ENCODE results near the gene POFUT2. TPM values are rescaled to one million over a fixed set of nuclear protein-coding genes. Genes with fewer than 3 reads are reported as not detected.

POFUT2 gene
- polyA plus RNA-seq, 1 experiment: 38.5 TPM

DNA sequence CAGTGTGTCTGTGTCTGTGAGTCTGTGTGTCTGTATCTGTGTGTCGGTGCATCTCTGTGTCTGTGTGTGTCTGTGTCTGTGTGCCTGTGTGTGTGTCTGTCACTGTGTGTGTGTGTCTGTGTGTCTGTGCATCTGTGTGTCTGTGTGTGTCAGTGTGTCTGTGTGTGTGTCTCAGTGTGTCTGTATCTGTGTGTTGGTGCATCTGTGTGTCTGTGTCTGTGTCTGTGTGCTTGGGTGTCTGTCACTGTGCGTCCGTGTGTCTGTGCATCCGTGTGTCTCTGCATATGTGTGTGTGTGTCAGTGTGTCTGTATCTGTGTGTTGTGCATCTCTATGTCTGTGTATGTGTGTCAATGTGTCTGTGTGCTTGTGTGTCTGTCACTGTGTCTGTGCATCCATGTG, 44.7 kb upstream of the POFUT2 start:
- TF ChIP-seq, protein P1, sequence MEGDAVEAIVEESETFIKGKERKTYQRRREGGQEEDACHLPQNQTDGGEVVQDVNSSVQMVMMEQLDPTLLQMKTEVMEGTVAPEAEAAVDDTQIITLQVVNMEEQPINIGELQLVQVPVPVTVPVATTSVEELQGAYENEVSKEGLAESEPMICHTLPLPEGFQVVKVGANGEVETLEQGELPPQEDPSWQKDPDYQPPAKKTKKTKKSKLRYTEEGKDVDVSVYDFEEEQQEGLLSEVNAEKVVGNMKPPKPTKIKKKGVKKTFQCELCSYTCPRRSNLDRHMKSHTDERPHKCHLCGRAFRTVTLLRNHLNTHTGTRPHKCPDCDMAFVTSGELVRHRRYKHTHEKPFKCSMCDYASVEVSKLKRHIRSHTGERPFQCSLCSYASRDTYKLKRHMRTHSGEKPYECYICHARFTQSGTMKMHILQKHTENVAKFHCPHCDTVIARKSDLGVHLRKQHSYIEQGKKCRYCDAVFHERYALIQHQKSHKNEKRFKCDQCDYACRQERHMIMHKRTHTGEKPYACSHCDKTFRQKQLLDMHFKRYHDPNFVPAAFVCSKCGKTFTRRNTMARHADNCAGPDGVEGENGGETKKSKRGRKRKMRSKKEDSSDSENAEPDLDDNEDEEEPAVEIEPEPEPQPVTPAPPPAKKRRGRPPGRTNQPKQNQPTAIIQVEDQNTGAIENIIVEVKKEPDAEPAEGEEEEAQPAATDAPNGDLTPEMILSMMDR (IDR thresholded peaks at IDR 0.05; ENCODE audit: insufficient read depth, low read depth, low read length): no peak
- H3K4me3 ChIP-seq (ENCODE audit: low read depth, low read length): no peak overlapping the region
- DNase-seq (ENCODE audit: low read depth): no peak
- ChIA-PET POLR2A (no interaction called here), CTCF (no interaction called here)
- no peaks in the 10 kb centered on the region for H3K27me3 ChIP-seq (ENCODE audit: control insufficient read depth, insufficient read depth, low read length)
- no peaks in the 10 kb centered on the region for H3K36me3 ChIP-seq (ENCODE audit: control insufficient read depth, insufficient read depth, low read length)

DNA sequence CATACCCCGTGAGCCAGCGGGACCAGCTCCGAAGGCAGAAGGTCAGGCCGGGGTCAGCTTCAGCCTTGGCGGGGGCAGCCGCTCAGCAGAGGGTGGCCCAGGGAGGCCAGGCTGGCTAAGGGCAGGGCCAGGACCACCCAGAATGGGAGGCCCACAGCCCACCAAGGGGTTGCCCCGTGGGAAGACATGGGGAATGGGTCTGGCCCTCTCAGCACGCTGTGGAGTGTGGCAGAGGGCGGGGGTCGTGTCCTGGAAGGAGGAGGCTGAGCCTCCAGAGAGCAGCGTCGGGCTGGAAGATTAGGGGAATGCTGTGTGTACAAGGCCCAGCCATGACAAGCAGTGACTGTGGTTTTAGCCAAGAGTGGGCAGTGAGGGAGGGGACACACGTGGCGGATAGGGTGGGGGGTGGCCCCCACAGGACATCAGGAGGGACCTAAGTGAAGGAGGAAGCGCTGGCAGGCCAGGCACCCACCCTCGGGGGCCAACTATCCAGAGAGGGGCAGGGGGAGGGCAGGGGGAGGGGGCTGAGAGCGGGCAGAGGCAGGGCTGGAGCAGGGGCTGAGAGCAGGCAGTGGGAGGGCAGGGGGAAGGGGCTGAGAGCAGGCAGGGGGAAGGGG, 43.9 kb upstream of the POFUT2 start:
- TF ChIP-seq, protein P1 (IDR thresholded peaks at IDR 0.05; ENCODE audit: insufficient read depth, low read depth, low read length): no peak
- ChIA-PET CTCF (no interaction called here), POLR2A (no interaction called here)
- Histone ChIP-seq H3K27me3 (ENCODE audit: control insufficient read depth, insufficient read depth, low read length) (no peaks in the 10 kb centered on the region), H3K4me3 (ENCODE audit: low read depth, low read length) (no peak overlapping the region), H3K36me3 (ENCODE audit: control insufficient read depth, insufficient read depth, low read length) (no peaks in the 10 kb centered on the region)
- DNase-seq (ENCODE audit: low read depth): no peak

DNA sequence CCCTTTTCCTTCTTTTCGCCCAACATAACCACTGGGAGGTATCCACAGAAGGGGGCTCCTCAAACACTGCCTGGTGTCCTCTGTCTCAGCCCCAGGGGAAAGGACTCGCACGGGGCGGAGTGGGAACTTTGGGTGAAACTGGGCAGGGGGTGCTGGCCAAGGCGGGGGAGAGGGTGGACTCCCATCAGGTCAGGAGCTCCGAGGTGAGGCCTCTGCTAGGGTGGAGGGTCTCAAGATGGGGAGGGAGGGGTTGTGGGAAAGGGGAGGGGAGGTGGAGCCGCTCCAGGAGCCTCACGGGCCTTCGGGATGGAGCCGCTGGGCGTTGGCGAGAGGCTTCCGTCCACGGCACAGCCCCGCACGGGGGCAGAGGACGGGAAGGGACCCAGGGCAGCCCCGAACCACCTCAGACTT, 43.2 kb upstream of the POFUT2 start:
- TF ChIP-seq, protein P1 (IDR thresholded peaks at IDR 0.05; ENCODE audit: insufficient read depth, low read depth, low read length): no peak
- CTCF ChIA-PET: no interaction called here
- no peak for DNase-seq (ENCODE audit: low read depth)
- Histone ChIP-seq H3K27me3 (ENCODE audit: control insufficient read depth, insufficient read depth, low read length) (no peaks in the 10 kb centered on the region), H3K4me3 (ENCODE audit: low read depth, low read length) (no peak overlapping the region), H3K36me3 (ENCODE audit: control insufficient read depth, insufficient read depth, low read length) (no peaks in the 10 kb centered on the region)
- POLR2A ChIA-PET: no interaction called here

DNA sequence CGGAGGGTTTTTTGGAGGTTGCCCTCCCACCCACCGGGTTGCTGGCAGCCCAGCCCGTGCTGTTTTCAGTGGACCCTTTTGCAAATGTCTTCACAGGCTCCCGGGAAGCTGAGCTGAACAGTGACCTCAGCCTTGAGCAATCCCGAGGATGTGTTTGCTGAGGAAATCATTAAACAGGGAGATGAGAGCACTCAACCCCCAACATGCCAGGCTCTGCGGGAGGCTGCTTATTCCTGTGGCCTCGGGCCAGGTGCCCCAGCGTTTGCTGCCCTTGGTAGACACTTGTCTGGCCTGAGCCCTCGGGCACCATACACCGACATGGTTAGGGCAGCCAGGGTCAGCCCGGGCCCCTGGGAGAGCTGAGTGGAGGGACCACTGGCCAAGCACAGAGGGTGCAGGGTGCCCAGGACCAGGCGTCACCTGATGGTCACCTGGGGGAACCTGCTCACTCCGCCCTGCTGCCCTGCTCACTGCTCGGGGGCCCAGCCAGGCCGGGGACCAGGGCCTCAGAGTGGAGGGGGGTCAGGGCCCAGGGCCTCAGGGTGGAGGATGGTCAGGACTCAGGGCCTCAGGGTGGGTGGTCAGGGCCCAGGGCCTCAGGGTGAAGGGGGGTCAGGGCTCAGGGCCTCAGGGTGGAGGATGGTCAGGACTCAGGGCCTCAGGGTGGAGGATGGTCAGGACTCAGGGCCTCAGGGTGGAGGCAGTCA, 42.5 kb upstream of the POFUT2 start:
- no peaks in the 10 kb centered on the region for H3K27me3 ChIP-seq (ENCODE audit: control insufficient read depth, insufficient read depth, low read length)
- H3K36me3 ChIP-seq (ENCODE audit: control insufficient read depth, insufficient read depth, low read length): no peaks in the 10 kb centered on the region
- ChIA-PET POLR2A (no interaction called here), CTCF (interaction anchor here (0.7 to 1.1 kb wide), 2 partner anchors 11 to 14 kb away, joined by 3 read pairs; no protein-coding TSS in a partner anchor)
- TF ChIP-seq, protein P1 (IDR thresholded peaks at IDR 0.05; ENCODE audit: insufficient read depth, low read depth, low read length): no peak
- peak; percentile 46 for DNase-seq (ENCODE audit: low read depth)
- no peak overlapping the region for H3K4me3 ChIP-seq (ENCODE audit: low read depth, low read length)

DNA sequence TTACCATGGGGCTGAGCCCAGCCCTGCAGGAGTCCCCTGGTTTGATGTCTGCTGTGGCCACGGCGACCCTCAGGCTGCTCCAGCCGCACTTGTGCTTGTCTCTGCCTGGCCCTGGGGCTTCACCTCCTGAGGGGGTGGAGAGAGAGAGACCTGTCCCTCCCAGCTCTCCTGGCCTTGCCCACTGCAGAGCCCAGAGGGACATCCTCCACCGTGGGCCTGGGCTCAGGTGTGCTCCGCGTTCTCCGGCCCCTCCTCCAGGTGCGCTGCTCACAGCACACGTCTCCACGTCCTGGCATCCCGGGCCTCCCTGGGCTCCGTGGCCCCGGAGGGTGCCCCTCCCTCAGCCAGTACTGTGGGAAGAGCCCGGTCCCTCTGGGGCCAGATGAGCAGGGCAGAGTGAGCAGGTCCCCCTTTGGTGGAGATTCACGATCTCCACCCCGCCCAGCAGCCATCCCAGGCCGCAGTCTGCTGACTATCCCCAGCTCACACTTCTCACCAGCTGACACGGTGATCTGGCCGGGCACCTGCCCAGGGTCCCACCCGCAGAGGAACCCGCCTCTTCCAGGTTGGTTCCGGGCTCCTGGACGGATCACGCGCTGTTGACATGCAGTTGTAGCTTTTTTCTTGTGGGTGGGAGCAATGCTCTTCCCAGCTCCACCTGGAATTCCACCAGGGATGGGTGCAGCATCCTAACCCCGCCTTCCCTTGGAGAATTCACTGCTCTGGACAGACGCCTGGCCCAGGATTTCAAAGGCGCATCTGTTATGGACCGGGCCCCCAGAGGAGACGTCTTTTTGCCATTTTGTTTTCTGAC, 41.8 kb upstream of the POFUT2 start:
- H3K27me3 ChIP-seq (ENCODE audit: control insufficient read depth, insufficient read depth, low read length): no peaks in the 10 kb centered on the region
- TF ChIP-seq, protein P1 (IDR thresholded peaks at IDR 0.05; ENCODE audit: insufficient read depth, low read depth, low read length): no peak
- ChIA-PET POLR2A (no interaction called here), CTCF (interaction anchor here (0.7 to 1.1 kb wide), 2 partner anchors 10 to 13 kb away, joined by 3 read pairs; no protein-coding TSS in a partner anchor)
- H3K4me3 ChIP-seq (ENCODE audit: low read depth, low read length): no peak overlapping the region
- H3K36me3 ChIP-seq (ENCODE audit: control insufficient read depth, insufficient read depth, low read length): no peaks in the 10 kb centered on the region
- no peak for DNase-seq (ENCODE audit: low read depth)
